ENCODE measurements around the gene PHPT1. TPM values are rescaled to one million over a fixed set of nuclear protein-coding genes. Genes with fewer than 3 reads are reported as not detected.
A peak's percentile ranks its signal among the peaks of the same experiment; 100 is the strongest.

The PHPT1 gene
- total RNA-seq, 2 donors from 2014 or later = 140 to 154 TPM

GRCh38 chr9:136847088-136847825, 2.0 kb upstream of the PHPT1 start:
- H3K27ac ChIP-seq = peak overlapping the region; percentile 93 to 96
- H3K27me3 ChIP-seq = no peaks in the 10 kb centered on the region
- peaks cover 18% of the 10 kb centered on the region for H3K36me3 ChIP-seq
- H3K4me3 ChIP-seq = peak overlapping the region; percentile 58 to 73
- peaks cover 0 to 66% of the 10 kb centered on the region in 2 donors for H3K4me1 ChIP-seq
- no peak for DNase-seq (ENCODE audit: low spot score)
- no peak for TF ChIP-seq CTCF (IDR thresholded peaks at IDR 0.05)
- no peaks in the 10 kb centered on the region for H3K9me3 ChIP-seq

GRCh38 chr9:136847826-136848392, 1.3 kb upstream of the PHPT1 start:
- H3K27ac ChIP-seq = peak overlapping the region; percentile 93 to 96
- peaks cover 0 to 60% of the 10 kb centered on the region in 2 donors for H3K4me1 ChIP-seq
- no peaks in the 10 kb centered on the region for H3K27me3 ChIP-seq
- peak overlapping the region; percentile 58 to 73 for H3K4me3 ChIP-seq
- peak; percentile 94 for DNase-seq (ENCODE audit: low spot score)
- H3K9me3 ChIP-seq = no peaks in the 10 kb centered on the region
- H3K36me3 ChIP-seq = peaks cover 18% of the 10 kb centered on the region
- no peak for TF ChIP-seq CTCF (IDR thresholded peaks at IDR 0.05)

DNA sequence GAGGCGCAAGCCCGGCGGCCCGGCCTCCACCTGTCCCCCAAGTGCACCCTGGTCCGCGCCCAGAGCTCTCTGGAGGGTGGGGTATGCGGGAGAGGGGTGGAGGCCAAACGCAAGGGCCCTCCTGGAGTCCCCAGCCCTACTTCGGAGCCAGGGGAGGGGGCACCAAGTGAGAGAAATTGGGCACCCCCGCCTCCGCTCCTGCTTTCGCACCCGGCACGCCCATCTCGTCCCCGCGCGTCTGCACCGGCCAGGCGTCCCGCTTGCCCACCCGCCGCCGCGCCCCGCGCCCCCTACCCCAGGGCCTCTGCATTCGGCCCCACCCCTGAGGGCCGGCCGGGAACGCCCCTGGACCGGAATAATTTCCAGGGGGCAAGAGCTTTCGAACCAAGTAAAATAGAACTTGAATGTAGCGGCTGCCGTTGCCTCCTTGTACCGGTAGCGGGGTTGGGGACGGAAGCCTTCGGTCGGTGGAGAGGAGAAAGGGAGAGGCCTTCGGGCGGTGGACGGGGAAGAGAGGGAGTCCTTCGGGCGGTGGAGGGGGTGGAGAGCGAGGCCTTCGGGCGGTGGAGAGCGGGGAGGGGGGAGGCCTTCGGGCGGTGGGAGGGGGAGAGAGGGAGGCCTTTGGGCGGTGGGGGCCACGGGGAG, 694 bp upstream of the PHPT1 start:
- Histone ChIP-seq H3K4me1 (peaks cover 0 to 54% of the 10 kb centered on the region in 2 donors), H3K4me3 (peak overlapping the region; percentile 58 to 73), H3K27me3 (no peaks in the 10 kb centered on the region), H3K36me3 (peaks cover 18% of the 10 kb centered on the region), H3K27ac (peak overlapping the region; percentile 93 to 96), H3K9me3 (no peaks in the 10 kb centered on the region)
- no peak for TF ChIP-seq CTCF (IDR thresholded peaks at IDR 0.05)
- DNase-seq (ENCODE audit: low spot score) = no peak

- Histone ChIP-seq H3K9me3 (no peaks in the 10 kb centered on the region), H3K36me3 (peaks cover 18% of the 10 kb centered on the region), H3K27me3 (no peaks in the 10 kb centered on the region), H3K4me3 (peak overlapping the region; percentile 58 to 73), H3K4me1 (peaks cover 0 to 45% of the 10 kb centered on the region in 2 donors), H3K27ac (peak overlapping the region; percentile 93 to 96)
- DNase-seq (ENCODE audit: low spot score) = no peak
- TF ChIP-seq CTCF (IDR thresholded peaks at IDR 0.05) = no peak
Observed at GRCh38 chr9:136849960-136850865, 1.0 kb downstream of the PHPT1 start.

All from right atrium auricular region (tissue), 2 donors.